ENCODE measurements around the gene KCTD12. TPM values are rescaled to one million over a fixed set of nuclear protein-coding genes. Genes with fewer than 3 reads are reported as not detected.

The KCTD12 gene
- total RNA-seq, 1 experiment from 2014 or later: 4.2 TPM

DNA sequence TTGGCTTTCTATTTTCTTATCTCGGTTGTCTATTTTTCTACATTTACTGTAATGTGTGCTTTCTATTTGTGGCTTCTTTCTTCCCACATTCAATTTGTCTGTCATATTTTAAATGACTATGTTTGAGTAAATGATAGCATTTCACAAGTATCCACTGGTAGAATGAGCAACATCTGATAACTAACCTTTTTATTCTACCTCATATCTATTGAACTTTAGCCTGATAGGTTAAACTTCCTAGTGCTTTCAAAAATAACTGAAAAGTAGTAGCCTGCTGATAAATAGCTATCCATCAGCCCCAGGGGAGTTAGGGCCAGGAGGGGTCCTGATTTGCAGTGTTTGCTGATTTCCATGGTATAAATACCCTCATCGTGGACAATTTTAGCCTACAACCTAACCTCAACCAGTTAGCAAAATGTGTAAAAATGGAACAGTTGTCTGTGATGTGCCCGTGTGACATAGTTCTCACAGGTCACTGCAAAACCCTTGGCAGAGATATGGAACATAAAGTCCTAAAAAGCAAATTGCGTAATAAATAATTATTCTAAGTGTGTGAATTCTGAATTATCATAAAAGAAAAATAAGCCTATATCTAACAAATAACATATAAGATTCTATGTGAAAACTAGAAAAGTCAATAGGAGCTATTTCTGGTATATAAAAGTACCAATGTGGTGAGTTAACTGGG lies 32.1 kb downstream of the KCTD12 start:
- no peak for DNase-seq (ENCODE audit: low read depth)

DNA sequence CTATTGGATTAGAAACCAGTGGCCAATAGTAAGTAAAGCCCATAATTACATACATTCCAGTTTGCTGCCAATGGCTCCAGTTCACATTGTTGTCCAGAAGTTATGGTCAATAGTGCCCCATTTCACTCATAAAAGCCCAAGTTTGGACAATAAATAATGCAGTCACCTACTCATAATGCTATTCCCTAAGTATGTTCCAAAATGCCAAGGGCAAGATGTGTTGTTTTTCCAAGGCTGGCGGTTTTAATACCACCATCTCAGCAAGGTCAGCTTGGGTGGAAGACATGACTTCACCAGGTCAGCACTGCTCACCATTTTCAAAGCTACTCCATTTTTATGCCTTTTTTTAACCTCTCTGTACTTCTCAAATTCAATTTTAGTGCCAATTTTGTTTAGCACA lies 32.7 kb downstream of the KCTD12 start:
- DNase-seq (ENCODE audit: low read depth): peak; percentile 6

DNA sequence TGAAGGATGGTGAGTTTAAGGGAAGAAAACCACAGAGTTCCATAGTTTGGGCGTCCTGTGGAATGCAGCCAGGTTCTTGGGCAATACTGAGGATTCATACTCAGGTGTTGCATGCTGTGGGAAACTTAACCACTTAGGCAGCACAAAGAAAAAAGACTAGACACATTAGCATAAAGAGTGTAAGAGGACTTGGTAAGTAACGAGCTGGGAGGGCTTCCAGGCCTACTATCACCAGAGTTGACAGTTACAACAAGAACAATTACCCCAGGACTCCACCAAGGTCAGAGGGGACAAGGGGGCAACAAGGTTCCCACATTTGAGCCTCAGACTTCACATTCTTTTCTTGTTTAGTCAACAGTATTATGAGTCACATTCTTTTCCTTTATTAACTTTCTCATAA lies 33.2 kb downstream of the KCTD12 start:
- DNase-seq (ENCODE audit: low read depth): peak; percentile 23

DNA sequence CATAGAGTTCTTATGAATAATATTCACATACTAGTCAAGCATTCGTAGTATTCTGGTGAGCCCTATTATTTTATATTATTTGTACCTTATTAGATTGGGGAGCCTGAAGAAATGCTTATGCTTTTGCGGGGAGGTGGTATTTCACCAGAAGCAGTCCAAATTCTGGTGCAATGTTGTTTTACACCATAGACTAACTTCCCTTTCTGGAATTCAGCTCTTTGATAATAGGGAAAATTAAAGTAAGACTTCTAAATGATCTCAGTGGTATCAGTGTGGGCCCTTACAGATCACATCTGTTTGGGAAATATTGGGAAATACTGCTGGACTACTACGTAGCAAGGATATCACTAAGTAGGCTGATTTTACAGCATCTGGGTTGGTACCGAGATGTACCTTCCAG lies 34.2 kb downstream of the KCTD12 start:
- DNase-seq (ENCODE audit: low read depth): no peak

DNA sequence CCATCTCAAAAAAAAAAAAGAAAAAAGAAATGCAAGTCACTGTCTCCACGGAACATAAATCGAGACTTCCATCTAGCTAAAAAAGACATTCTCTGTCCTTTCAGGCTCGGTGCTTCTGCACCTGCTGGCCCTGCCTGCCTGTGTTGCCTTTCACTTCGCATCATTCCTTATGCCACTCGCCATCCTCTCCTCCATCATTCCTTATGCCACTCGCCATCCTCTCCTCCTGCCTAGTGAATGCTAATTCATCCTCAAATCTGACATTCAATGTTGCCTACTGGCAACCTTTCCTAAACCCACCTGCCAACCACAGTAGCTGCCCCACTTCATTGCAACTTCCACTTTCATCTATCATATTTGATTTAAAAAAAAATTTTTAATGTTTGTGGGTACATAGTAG lies 36.7 kb downstream of the KCTD12 start:
- DNase-seq (ENCODE audit: low read depth): no peak

DNA sequence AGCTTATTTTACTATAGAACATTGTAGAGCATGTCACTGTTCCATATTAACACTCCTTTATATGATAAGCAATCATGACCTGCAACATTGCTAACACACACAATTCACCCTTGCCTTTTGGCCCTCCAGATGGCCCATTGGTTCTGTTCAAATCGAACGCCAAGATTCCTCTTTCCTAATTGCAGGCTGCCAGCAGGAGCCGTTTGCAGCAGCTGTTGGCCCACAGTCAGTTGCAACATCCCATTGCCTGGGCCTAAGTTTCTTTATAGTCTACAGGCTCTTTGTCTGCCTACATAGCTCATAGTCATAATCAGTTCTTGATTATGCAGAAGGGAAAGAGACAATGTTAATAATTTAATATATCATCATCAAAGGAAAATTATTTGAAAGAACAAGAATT lies 37.6 kb downstream of the KCTD12 start:
- DNase-seq (ENCODE audit: low read depth): no peak

DNA sequence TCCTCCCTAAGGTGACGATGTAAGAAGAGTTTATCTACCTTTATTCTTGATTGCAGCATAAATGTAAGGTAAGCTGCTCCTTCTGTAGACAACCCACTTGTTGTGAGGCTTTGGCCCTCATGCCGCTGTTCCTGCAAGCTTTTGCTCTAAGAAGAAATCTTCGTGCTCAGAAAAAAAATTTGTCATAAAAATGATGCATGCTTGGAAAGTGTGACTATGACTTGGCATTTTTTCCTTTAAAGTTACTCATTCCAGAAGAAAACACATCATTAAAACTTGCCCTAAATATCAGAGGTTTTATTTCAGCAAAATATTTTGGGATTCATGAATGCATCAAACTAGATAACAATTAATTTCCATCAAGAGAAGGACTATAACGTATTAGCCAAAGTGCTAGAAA lies 39.8 kb downstream of the KCTD12 start:
- DNase-seq (ENCODE audit: low read depth): no peak

DNA sequence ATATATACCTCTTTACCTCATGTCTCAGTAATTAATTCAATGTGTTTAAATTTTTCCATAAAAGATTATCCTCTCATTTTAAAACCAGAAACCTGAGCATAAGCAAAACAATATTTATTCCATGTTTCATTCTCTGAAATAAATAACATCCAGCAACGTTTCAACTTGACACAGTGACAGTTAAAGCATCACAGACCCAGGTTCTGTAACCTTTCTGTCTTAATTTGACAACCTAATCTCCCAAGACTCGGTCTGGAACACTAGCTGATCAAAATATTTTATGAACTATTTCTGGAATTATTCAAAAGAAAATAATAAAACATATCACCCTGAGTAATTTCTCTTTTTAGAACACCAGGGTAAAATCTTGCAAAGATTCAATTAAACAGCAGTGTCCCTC lies 40.3 kb downstream of the KCTD12 start:
- DNase-seq (ENCODE audit: low read depth): no peak

DNA sequence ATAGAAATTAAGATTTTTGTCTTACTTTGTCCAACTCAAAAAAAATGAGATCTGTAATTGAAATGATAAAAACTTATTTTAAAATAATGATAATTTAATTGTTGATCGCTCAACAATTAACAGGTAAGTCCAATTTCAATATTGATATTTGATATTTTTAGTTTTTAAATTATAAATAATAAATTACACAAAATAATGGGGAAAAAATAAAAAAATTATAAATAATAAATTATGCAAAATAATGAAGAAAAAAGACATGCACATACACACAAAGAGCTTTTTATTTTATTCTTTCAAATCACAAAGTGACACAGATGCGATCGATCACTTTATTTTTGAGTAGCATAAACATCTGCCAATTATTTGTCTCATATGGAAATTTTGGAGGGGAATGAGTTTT lies 40.8 kb downstream of the KCTD12 start:
- DNase-seq (ENCODE audit: low read depth): no peak

DNA sequence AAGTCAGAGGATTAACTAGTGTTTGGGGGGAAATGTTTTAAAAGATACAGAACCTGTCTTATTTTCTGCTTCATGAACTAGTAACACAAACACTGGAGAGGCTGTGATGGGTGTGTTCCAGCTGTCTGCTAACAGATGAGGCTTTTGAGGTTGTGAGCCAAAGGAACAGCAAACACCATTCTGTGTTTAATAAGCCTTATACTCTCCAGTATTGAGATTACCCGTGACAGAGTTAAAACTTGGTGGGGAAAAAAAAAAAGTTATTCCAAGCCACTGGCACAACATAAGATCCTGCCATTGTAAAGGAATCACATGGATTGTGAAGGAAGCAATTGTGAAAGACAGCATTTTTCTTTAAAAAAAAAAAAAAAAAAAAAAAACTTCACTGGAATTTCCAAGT lies 48.4 kb downstream of the KCTD12 start:
- DNase-seq (ENCODE audit: low read depth): no peak

DNA sequence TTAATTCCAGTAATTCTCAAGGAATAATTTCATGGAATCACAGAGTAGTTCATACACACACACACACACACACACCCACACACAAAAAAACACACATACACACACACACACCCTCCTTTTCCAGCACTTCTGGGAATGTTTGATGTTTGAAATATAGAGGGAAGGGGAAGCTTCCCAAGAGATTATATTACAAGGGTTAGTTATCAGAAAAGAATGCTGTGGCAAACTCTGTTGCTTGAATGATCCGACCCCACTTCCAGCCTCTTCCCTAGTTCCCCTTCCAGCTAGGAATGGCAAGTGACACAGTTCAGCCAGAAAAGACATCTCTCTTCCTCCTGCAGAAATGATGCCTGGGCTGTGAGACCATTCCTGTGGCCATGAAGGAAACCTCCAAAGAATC lies 49.9 kb downstream of the KCTD12 start:
- DNase-seq (ENCODE audit: low read depth): peak; percentile 35

DNA sequence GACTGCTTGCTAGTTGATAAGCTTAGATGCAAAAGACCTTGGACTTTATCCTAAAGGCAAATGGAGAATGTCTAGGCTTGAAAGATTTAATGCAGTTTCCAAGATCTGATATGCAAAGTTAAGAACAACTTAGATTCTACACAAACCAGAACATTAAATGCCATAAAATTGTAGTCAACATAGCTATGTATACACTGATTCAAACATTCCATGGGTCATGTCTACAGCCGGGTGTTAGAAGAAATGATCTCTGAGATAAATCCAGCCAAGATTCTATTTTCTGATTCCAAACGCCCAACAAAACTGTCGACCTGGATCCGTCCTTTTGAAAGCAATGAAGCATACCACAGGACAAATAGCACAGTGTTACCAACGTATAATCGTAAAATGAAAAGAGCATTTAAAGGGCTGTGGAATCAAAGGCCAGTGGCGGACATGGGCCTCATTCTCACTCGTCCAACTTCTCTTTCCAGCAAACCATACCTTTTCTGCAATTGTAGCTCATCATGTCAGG lies 52.7 kb downstream of the KCTD12 start:
- DNase-seq (ENCODE audit: low read depth): no peak

DNA sequence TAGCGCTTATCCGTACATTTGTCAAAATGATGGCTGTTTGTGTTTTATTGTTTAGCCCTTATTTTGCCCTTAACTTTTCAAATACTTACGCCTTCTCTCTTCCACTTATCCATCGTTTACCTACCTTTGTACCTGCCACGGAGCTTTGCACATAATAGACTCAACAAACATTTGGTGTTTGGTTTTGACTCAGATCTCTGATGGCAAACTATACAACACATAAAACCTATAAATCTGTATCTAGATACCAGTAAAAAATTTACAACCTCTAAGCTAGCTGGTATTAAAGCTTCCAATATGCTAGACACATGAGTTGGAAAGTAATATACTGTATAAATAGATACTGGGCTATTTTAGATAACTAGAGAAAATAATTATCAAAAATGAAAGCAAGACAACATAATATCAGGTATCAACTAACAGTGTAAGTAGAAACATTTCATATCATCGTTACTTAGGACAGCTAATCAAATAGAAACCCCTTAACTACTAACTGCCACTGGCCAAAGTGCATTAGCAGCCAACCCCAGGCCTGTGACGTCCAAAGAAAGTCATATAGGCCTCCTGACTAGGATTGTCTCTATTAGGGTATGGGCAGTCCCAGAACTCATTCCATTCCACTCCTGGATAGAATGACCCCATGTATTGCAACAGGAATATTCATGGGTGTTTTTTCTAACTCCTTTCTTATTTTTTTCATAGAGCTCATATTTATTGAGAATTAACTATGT lies 53.8 kb downstream of the KCTD12 start:
- no peak for DNase-seq (ENCODE audit: low read depth)

DNA sequence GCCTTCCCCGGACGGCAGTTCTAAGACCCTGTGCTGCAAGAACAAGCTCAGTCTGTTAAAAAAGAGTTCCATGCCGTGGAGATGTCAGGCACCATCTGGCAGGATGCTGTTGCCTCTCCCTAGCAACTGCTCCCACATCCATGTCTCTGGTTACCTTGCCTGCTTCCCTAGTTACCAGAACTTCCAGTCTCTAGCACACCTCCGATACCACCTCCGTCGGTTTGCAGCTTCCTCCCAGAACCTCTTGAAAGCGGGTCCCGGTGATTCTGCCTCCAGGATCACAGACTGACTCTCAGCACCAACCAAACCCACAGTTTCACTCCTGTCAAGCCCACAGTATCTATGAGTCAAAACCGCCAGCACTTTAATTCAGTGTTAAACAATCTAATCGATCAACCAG lies 55.4 kb downstream of the KCTD12 start:
- DNase-seq (ENCODE audit: low read depth): no peak

Other genes with a start within 250 kb of the KCTD12 start
- gene ACOD1, start 62.1 kb upstream of the KCTD12 start, total RNA-seq (2014; rRNA removed; shearing (Covaris generic)): not detected in 2 replicates
- 13.9 and 15.7 TPM in 2 replicates for gene CLN5, start 105.7 kb upstream of the KCTD12 start, total RNA-seq (2014; rRNA removed; shearing (Covaris generic))
- 15.6 and 21.6 TPM in 2 replicates for gene FBXL3, start 140.8 kb upstream of the KCTD12 start, total RNA-seq (2014; rRNA removed; shearing (Covaris generic))

Measured in Daoy (cell line).